H1 (cell line): ENCODE measurements around the gene TNRC6B.

Experiments
- BRCA1 ChIP-seq: IDR thresholded peaks from 2 replicates; pipeline ENCODE4 v1.6.1; 2012; ENCODE audit warnings: low read depth, low read length, improper control_type of control experiment
- KDM5A ChIP-seq: fragments of 200-600 bp; IDR thresholded peaks from 2 replicates; pipeline ENCODE4 v1.7.1; 2012; ENCODE audit warnings: mild to moderate bottlenecking, low read length, inconsistent platforms, mixed read lengths
- POLR2A ChIP-seq, 2 experiments: IDR thresholded peaks; 1 replicate in 1 of 2; 2 replicates in 1 of 2; pipeline ENCODE4 v1.6.1; 2011; ENCODE audit warnings: low read depth in 2 of 2, low read length in 2 of 2, mild to moderate bottlenecking in 2 of 2; ENCODE audit errors: control extremely low read depth in 1 of 2
- RAD21 ChIP-seq, 2 experiments: IDR thresholded peaks in 1 of 2; conservative IDR thresholded peaks in 1 of 2; 2 replicates each; pipeline ENCODE4 v1.6.1; 2011; ENCODE audit warnings: low read depth in 2 of 2, low read length in 2 of 2, improper control_type of control experiment in 1 of 2, inconsistent platforms in 1 of 2, mild to moderate bottlenecking in 1 of 2, moderate library complexity in 1 of 2
- RFX5 ChIP-seq: IDR thresholded peaks from 2 replicates; pipeline ENCODE4 v1.6.1; 2011; ENCODE audit warnings: low read depth, low read length, improper control_type of control experiment, borderline replicate concordance
- RXRA ChIP-seq: IDR thresholded peaks from 2 replicates; pipeline ENCODE4 v1.6.1; 2011; ENCODE audit warnings: low read depth, mild to moderate bottlenecking, low read length, moderate library complexity; ENCODE audit not compliant: insufficient read depth
- TBP ChIP-seq: IDR thresholded peaks from 2 replicates; pipeline ENCODE4 v1.6.1; 2011; ENCODE audit warnings: low read depth, low read length, improper control_type of control experiment
- TCF12 ChIP-seq: IDR thresholded peaks from 2 replicates; pipeline ENCODE4 v1.6.1; 2011; ENCODE audit warnings: low read depth, mild to moderate bottlenecking, low read length
- TF ChIP-seq, protein P1 (sequence below), 3 experiments: IDR thresholded peaks; 1 replicate in 2 of 3; 2 replicates in 1 of 3; pipeline versions ENCODE4 v1.5.1 to v1.6.1; 2011; ENCODE audit warnings: low read length in 3 of 3, mild to moderate bottlenecking in 3 of 3, inconsistent platforms in 2 of 3, low read depth in 1 of 3, moderate library complexity in 1 of 3; ENCODE audit not compliant: insufficient read depth in 1 of 3; ENCODE audit errors: control extremely low read depth in 1 of 3

DNA sequence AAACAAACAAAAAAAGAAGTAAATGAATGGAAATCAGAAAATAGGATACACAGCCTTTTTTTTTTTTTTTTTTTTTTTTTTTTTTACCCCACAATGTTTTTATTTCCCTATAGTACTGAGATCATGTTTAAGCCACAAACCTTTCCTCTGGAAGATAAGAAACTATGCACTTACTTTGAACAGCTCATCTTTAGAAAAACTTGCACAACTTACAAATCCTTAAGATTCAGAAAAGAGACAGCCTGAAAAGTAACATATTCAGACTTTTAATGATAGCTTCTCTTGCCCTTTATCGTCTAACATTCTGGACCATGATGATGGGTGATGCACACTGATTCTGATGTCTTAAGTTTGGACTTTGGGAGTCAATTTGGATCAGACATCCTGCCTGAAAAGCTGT is 80.3 kb downstream of the TNRC6B start:
- TF ChIP-seq TBP: no peak
- TF ChIP-seq RFX5: no peak
- no peak for TF ChIP-seq RXRA
- TF ChIP-seq RAD21 (IDR thresholded peaks at IDR 0.05 in 1 of 2, conservative IDR thresholded peaks at IDR 0.05 in 1 of 2; ENCODE audit: low read depth in 2 of 2, low read length in 2 of 2): no peak
- TF ChIP-seq POLR2A (IDR thresholded peaks at IDR 0.05; ENCODE audit: control extremely low read depth in 1 of 2, low read depth in 2 of 2, low read length in 2 of 2): no peak
- TF ChIP-seq, protein P1, sequence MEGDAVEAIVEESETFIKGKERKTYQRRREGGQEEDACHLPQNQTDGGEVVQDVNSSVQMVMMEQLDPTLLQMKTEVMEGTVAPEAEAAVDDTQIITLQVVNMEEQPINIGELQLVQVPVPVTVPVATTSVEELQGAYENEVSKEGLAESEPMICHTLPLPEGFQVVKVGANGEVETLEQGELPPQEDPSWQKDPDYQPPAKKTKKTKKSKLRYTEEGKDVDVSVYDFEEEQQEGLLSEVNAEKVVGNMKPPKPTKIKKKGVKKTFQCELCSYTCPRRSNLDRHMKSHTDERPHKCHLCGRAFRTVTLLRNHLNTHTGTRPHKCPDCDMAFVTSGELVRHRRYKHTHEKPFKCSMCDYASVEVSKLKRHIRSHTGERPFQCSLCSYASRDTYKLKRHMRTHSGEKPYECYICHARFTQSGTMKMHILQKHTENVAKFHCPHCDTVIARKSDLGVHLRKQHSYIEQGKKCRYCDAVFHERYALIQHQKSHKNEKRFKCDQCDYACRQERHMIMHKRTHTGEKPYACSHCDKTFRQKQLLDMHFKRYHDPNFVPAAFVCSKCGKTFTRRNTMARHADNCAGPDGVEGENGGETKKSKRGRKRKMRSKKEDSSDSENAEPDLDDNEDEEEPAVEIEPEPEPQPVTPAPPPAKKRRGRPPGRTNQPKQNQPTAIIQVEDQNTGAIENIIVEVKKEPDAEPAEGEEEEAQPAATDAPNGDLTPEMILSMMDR (IDR thresholded peaks at IDR 0.05; ENCODE audit: control extremely low read depth in 1 of 3, insufficient read depth in 1 of 3, low read depth in 1 of 3, low read length in 3 of 3): no peak
- no peak for TF ChIP-seq TCF12
- no peak for TF ChIP-seq KDM5A
- no peak for TF ChIP-seq BRCA1
